DND-41 (cell line): ENCODE measurements around the gene TNFSF18.

Source experiments
- EZH2 ChIP-seq: IDR thresholded peaks from 3 replicates; pipeline ENCODE4 v1.6.1; 2012; ENCODE audit warnings: borderline replicate concordance, low read depth, mild to moderate bottlenecking, moderate library complexity, low read length, inconsistent platforms; ENCODE audit not compliant: severe bottlenecking
- TF ChIP-seq, protein P1 (sequence below): IDR thresholded peaks from 2 replicates; pipeline ENCODE4 v1.5.1; 2012; ENCODE audit warnings: borderline replicate concordance, low read length, moderate library complexity, mild to moderate bottlenecking; ENCODE audit not compliant: poor library complexity, severe bottlenecking; ENCODE audit errors: extremely low read depth

DNA sequence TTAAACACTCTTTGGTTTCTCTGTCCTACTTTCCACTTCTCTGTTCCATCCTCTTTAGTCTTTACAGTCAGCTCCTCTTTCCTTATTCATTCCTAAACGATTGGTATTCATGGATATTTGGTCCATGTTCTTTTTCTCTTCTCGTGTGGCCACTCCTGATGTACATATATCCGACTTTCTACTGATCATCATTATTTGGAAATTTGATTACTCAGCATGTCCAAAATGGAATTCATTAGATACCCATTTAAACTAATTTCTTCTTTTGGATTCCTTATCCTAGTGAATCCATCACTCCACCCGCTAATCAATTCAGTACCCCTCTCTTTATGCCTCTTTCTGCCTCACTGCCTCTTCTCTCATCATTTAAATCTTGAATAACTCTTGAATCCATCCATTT is 43.8 kb upstream of the TNFSF18 start:
- TF ChIP-seq, protein P1, sequence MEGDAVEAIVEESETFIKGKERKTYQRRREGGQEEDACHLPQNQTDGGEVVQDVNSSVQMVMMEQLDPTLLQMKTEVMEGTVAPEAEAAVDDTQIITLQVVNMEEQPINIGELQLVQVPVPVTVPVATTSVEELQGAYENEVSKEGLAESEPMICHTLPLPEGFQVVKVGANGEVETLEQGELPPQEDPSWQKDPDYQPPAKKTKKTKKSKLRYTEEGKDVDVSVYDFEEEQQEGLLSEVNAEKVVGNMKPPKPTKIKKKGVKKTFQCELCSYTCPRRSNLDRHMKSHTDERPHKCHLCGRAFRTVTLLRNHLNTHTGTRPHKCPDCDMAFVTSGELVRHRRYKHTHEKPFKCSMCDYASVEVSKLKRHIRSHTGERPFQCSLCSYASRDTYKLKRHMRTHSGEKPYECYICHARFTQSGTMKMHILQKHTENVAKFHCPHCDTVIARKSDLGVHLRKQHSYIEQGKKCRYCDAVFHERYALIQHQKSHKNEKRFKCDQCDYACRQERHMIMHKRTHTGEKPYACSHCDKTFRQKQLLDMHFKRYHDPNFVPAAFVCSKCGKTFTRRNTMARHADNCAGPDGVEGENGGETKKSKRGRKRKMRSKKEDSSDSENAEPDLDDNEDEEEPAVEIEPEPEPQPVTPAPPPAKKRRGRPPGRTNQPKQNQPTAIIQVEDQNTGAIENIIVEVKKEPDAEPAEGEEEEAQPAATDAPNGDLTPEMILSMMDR: no peak
- TF ChIP-seq EZH2: no peak
